CD4-positive, alpha-beta T cell treated with Interleukin-21 for 1 hour (primary cell): Measurements from ENCODE around the gene DMAC2.
"Not testable (repeated sequence)": the region's sequence is repeated elsewhere in the genome, so short reads cannot be mapped to it uniquely, and the experiment has no call there.

Experiments used
- DNase-seq: peaks from one replicate; pipeline ENCODE4 v3.0.0-alpha.2; 2020

The DMAC2 gene

DNA sequence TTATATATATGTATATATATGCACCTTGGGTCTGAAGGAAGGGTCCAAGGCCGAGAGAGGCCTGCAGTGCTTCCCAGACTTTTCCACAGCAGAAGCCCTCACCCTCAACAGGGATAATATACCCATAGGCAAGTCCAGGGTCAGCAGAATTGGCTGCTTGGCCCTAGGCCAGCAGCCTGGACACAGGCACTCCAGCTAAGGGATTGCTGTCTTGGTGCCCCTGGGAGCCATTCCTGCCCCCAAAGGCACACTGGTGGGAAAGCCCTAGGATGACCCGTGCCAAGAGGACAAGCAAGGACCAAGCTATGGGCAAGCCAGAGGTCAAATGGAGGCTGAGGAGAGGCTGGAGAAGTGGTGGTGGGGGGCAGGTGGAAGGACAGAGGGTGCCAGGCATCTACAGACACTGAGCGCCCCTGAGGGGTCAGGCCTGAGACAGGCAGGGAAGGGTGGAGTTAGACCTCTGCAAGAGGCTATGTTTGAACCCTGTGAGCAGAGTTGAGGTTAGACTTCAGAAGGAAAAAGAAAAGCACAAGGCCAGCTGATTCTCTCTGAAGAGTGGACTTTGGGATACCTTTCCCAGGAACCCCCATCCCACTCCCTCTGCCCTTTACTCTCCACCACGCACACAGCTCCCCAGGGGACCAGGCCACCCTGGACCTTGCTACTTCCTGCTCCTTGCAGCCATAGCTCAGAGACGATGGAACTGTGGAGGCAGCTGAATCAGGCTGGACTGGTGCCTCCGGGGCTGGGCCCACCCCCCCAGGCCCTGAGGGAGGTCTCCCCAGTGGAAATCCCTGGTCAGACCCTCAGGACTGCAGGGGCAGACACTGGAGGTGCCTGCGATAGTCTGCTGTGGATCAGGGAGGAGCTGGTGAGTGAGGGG is 3.0 kb upstream of the DMAC2 start, which contains the start of gene ERICH4:
TSS of gene ERICH4 (plus strand) at position 684 of the 883 bp plus-strand sequence. CDS start at position 698, 14 bp downstream.
- no peak for DNase-seq

DNA sequence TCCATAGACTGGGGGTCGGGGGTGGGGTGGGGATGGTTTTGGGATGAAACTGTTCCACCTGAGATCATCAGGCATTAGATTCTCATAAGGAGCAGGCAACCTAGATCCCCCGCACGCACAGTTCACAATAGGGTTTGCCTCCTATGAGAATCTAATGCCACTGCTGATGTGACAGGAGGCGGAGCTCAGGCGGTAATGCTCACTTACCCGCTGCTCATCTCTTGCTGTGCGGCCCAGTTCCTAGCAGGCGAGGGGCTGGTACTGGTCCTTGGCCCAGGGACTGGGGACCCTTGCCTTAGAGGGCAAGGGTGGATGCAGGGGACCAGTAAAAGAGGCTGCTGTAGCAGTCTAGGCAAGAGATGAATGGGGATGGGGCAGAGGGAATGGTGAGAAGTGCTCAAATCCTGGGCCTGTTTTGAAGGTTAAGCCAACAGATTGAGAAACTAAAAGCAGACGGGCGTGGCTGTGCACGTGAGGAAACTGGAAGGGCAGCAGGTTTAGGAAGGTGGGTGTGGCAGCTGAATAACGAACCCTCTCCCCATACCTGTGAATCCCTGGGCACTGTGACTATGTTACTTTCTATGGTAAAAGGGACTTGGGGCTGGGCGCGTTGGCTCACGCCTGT is 1.7 kb upstream of the DMAC2 start:
- DNase-seq: no peak

DNA sequence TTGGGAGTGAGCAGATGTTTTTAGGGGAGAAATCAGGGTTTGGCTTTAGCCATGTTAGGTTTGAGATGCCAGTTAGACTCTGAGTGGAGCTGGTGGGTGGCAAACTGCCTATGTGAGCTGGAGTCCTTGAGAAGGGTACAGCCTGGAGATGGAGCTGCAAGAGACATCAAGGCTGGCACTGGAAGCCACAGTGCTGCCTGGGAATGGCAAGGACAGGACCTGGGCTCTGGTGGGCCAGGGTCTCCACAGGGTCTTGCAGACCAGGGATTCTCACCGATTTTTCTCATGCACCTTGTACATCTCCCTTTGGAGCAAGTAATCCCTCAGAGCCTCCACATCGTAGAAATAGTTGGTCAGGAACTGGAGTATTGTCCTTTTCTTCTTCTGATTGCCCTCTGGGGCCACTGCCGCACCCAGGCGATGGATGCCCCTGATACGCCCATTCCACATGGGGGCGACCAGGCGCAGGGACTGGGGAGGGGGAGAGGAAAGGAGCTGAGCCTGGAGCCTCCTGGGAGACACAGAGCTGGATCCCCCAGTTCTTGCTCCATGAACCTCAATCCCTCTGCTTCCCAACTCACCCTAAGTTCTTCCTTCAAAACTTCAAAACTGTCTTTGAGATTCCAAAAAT is 1.7 kb downstream of the DMAC2 start:
- no peak for DNase-seq

DNA sequence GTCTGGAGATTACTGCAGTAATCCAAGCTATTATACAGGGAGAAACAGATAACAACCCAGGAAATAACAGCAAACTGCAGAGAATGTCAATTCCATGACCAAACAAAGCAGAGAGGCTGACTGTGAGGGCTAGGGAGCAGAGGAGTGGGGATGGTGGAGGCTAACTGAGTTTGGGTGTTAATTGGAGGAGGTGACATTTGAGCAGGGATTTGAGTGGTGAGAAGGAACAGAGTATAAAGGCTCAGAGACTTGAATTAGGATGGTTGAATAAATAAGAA is 3.1 kb downstream of the DMAC2 start:
- DNase-seq: no peak

DNA sequence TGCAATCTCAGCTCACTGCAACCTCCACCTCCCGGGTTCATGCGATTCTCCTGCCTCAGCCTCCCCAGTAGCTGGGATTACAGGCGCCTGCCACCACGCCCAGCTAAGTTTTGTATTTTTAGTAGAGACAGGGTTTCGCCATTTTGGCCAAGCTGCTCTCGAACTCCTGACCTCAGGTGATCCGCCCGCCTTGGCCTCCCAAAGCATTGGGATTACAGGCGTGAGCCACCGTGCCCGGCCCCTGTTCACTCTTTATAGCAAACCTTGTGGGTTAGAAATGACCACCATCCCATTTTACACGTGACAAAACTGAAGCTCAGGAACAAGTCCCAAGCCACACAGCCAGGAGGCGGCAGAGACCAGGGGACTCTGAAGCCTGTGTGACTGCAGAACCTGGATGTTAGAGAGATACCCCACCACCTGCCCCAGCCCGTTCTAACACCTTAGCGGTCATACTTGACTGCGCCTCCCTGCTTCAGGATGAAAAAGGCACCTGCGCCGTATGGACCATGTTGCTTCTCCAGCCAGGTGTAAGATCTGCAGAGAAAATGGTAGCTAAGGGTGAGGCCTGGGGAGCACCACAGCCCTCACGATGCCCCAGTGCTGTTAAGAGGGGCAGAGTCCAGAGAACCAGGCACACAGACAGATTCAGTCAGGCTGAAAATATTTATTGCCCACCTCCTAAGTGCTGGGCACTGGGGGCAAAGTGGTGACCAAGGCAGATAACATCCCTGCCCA is 3.6 kb downstream of the DMAC2 start:
- no peak for DNase-seq

DNA sequence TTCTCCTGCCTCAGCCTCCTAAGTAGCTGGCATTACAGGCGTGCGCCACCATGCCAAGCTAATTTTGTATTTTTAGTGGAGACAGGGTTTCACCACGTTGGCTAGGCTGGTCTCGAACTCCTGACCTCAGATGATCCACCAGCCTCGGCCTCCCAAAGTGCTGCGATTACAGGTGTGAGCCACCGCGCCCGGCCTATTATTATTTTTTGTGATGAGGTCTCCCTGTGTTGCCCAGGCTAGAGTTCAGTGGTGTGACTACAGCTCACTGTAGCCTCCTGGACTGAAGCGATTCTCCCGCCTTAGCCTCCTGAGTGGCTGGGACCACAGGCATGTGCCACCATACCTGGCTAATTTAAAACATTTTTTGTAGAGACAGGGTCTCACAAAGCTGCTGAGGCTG is 4.3 kb downstream of the DMAC2 start:
- DNase-seq: not testable (repeated sequence)

DNA sequence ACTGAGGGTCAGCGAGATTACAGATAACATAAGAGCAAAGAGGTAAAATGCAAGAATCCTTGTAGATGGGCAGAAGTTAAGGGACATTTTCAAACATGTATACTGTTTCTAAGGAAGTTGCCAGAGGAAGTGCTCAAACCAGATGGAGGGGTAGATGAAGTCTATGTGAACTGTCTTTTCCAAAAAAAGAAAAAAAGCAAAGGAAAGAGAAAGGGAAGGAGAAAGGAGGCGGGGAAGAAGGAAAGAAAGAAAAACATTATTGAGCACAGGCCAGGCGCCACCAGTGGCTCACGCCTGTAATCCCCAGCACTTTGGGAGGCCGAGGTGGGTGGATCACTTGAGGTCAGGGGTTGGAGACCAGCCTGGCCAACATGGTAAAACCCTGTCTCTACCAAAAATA is 5.3 kb downstream of the DMAC2 start:
- no peak for DNase-seq

DNA sequence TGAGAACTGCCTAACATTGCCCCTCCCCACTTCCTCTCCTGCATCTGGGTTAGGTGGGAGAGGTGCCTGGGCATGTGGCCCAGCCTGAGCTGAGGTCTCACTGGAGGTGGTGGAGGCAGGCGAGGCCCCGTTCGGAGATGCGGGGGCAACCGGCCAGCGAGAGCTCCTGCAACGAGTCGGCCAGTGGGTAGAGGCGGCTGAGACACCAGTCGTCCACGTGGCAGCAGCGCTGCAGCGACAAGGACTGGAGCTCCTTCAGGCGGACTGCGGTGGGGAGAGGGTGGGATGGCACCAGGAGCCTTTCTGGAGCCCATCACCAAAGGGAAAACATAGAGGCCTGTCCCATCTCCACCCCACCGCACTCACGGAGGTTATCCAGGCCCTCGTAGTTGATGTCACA is 6.5 kb downstream of the DMAC2 start:
- no peak for DNase-seq

DNA sequence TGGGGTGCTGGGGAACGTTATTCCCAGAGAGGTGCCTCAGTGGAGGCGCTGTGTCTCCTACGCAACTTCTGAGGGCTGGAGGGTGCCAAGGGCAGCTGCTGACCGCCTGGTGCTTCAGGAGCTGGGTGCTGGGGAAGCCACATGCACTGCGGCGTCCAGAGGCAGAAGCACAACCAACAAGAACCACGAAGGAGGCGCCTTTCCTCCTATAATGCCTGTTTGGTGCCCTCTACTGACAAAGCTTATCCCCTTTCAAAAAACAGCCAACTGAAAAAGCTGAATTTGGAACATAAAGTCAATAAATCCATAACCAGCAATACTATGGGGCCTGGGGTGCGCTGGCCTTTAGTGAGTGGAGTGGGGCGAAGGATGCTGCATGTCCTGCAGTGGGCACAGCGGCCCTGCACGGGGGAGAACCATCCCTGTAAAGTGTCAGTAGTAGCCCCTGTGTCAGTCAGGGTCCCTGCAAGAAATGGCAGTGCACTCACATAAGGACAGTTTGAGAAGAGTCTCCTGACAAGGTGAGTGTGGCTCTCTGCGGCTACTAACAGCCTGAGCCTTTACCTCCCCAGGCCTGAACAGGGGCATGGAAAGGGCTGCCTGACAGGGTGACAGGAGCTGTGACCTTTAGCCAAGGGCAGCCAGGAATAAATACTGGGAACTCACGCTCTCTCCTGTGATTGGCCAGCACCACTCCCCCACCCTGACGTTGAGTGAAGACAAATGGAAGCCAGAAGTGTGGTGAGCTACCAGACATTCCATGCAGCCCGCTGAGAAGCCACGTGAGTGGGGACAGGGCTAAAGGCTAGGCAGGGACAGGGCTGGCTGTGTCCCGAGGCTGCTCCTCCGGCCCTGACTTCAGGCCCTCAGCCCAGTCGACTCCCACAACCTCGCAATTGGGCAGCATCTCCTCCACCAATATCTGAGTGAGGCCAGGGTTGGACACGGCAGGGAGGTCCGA is 8.0 kb downstream of the DMAC2 start:
- DNase-seq: peak; percentile 35

DNA sequence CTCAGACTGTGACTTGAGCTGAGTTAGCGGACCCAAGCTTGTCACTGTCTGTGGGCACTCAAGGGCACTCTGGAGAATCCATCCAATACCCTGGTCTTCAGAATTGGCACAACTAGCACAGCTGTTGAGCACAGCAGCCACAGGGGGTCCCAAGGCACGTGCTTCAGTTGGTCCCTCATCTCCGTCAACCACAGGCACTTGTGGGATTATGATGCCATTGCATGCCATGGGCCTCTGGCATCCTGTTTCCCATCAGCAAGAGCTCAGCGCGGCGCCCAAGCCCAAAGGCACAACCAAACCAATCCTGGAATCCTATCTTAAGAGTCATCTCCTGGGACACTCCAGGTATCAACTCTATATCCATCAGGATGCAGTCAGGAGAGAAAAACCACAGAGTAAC is 8.8 kb downstream of the DMAC2 start:
- DNase-seq: no peak

DNA sequence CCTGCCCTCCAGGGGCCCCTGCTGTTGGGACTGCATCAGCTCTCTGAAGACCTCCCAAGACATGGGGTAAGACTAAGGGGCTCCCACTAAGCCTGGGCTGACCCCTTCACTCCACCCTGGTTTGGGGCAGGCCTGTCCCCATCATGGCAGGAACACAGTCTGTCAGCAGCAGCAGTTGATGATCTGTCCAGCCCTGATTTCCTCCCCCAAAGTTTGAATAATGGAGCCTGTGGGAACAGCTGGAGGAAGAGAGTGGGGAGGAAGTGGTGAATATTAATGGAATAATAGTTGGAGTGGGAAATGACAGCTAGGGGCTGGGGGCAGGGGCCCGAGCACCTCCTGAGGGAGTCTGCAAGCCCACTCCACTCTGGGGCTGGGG is 11.2 kb downstream of the DMAC2 start:
- DNase-seq: no peak

DNA sequence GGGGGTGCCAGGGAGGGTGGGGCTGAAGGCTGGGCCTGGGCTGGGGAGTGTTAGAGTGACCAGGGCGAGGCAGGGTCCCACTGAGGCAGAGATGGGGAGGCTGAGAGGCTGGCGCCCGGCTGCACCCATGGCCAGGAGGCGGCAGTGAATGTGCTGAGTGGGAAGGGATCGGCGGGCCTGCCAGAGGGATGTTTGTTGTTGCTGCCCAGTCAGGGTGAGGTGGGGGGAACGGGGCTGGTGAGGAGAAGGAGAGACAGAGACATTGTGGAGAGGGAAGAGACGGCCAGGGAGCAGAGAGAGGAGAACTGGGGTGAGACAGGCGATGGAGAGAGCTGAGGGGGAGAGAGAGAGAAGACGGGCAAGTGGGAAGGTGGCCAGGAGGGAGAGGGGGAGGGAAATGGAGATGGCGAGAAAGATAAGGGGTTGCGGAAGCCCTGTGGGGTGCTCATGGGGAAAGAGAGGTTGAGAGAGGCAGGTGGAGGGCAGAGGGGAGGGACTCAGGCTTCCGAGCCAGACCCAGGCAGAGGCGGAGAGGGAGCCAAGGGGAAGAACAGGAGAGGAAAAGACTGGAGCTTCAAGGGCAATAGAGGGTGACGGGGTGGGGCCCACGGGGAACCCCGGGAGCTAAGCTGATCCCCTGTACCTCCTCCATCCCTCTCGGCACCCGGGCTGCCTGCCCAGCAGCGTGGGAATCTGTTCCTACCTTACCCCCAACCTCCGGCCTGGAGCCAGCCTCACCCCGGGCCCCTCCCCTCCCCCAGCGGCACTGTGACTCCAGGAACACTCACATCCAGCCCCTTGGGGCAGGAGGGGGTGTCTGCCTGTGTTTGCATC is 11.8 kb downstream of the DMAC2 start:
- peak; percentile 73 for DNase-seq

DNA sequence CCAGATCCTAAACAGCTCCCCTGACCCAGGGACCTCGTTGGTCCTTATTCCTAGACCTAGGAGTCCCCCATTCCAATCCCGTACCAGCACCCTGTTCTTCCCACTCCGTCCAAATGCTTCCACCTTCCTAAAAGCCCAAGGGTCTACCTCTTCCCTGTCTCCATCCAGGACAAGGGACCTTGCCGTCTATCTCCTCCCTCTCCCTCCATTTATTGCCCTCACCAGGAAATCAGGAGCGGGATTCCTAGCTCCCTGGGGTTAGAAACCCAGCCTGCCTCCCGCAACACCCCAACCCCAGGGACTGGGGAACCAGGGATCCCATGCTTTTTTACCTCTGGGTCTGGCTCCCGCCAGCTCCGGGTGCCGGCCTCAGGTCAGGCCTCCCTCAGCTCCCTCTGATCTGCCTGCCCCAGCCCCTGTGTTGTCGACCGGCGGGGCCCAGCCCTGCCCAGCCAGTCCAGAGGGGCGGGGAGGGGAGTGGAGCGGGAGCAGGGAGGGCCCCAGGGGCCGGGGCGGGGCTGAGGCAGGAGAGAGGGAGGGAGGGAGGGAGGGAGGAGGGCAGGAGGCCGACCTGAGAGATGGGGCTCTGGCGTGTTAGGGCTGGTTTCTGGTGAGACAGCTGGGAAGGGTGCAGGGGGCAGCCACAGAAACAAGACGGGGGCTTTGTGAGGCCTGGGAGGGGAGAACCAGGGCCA is 12.6 kb downstream of the DMAC2 start, which contains the start of gene B3GNT8:
TSS of gene B3GNT8 (minus strand) at position 423 of the 695 bp plus-strand sequence. CDS start 596 bp downstream, outside the sequence.
- DNase-seq: peak; percentile 51

DNA sequence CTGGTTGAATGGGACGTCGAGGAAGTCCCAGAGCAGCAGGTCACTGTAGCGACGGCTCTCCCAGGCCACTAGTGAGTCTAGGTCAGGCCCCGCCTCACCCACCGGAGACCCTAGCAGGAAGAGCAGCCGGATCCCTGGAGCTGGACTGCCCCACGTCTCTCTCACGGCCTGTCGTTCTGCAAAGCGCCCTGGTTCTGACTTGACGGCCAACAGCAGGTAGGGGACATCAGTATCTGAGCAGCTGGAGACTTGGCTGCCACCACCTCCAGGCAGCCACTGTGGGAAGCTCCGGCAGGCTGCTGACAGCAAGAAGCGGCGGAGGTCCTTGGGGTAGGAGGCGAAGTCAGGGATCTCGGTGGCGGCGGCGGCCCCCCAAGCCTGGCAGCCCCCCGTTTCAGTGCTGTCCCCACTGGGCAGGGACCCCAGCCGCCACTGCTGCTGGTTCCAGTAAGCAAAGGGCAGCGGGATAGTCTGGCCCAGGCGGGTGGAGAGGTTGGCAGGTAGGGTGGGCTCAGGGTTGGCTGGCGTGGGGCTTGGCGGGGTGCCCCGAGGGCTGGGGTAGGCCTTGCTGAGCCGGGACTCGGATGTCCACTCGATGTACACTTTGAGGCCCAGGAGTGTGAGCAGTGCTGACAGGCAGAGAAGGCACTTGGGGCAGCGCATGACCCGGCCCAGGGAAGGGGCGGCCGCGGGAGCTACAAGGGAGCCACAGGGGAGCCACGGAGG is 13.4 kb downstream of the DMAC2 start:
- no peak for DNase-seq

DNA sequence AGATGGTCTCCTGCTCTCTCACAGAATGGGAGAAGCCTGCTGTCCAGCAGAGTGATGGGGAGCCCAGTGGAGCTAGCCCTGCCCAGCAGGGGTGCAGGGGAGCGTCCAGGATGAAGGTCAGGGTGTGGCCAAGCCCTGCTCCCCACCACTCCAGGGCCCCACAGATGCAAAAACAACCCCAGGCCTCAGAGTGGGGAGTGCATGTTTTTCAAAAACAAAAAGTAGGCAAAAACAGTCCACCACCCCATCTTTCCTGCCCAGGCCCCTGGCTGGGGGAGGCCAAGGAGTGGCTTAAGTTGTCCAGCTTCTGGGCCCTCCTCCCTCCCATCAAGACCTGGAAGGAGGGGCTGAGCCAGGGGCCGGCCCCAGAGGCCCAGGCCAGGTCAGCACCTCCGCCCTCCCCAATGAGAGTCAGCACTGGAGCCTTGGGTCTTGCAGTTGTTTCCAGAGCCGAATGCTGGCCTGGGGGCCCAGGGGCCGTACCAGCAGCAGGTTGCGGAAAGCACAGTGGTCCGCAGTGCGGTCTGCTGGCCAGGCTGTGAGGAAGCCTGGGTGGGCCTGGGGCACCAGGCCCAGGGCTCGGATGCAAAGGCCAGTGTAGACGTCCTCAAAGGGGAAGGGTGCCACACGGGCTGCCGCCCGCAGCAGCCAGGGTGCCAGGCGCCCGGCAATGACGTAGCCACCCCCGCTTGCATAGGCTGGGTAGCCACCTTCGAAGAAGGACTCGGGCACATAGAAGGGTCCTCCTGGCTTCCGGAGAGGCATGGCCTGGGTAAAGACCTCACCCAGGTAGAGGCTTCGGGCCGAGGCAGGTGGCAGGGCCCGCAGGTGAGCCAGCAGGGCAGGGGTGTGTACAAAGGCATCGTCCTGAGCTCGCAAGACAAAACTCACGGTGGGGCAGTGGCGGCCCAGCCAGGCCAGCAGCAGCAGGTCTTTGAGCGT is 14.3 kb downstream of the DMAC2 start:
- no peak for DNase-seq

DNA sequence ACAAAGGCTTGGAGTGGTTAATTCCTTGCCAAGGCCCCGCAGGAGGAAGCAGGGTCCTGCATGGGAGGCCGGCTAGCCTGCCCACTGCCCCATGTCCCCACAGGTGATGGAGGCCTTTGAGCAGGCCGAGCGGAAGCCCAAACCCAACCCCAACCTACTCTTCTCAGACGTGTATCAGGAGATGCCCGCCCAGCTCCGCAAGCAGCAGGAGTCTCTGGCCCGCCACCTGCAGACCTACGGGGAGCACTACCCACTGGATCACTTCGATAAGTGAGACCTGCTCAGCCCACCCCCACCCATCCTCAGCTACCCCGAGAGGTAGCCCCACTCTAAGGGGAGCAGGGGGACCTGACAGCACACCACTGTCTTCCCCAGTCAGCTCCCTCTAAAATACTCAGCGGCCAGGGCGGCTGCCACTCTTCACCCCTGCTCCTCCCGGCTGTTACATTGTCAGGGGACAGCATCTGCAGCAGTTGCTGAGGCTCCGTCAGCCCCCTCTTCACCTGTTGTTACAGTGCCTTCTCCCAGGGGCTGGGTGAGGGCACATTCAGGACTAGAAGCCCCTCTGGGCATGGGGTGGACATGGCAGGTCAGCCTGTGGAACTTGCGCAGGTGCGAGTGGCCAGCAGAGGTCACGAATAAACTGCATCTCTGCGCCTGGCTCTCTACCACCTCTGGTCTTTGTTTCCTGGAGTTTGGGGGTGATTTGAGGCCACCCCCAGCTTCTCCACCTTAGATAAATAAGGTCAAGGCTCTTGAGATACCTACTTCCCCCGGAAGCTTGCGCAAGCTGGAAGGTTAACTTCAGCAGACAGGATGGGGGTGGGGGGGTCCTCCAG is 15.2 kb downstream of the DMAC2 start:
- no peak for DNase-seq

DNA sequence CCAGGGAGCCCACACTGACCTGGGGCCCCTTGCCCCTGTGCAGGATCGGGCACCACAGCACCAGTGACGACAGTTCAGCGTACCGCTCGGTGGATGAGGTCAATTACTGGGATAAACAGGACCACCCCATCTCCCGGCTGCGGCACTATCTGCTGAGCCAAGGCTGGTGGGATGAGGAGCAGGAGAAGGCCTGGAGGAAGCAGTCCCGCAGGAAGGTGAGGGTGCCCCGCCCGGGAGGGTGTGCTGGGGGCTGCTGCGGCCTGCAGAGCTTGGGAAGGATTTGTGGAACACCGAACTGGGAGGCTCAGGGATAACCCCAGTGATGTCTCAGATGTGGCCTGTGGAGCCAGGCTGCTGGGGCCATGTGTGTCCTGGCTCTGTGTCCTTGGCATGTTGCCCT is 16.8 kb downstream of the DMAC2 start:
- no peak for DNase-seq

DNA sequence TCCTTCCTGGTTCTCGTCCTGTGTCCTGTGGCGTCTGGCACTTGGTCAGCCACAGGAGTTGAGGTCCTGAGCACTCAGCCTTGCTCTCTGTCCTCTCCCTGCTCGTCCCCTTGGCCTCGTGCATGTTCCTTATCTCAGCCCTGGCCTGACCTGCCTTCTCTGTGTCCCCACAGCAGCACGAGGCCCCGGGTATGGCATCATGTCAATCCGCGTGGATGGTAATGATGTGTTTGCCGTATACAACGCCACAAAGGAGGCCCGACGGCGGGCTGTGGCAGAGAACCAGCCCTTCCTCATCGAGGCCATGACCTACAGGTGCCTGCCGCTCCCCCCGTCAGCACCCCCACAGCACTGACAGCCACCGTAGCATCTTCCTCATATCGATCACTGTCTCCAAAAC is 17.3 kb downstream of the DMAC2 start:
- no peak for DNase-seq
